Fibroblast of skin of abdomen (primary cell): ENCODE data around the gene PTPRD.
"Not testable (repeated sequence)": the region's sequence is repeated elsewhere in the genome, so short reads cannot be mapped to it uniquely, and the experiment has no call there.

ENCODE experiments used
- DNase-seq: peaks from one replicate; pipeline ENCODE4 v3.0.0-alpha.2; 2013

PTPRD gene

DNA sequence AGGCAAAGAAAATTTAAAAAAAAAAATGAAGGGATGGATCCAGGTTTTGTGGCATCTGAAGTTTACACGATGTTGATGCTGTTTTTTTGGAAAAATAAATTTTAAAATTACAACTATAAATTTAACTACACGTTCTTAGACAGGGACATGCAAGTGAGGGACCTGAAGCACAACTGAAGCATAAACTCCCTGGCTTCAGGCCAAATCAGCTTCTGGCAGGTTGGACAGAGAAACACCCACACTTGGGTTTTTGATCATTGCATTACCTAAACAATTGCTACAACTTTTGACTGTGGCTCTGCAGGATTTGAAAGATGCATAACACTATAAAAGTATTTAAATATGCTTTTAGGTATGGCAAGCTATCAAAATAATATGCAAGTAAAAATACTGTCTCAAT lies 1494.9 kb downstream of the PTPRD start:
- DNase-seq: no peak

DNA sequence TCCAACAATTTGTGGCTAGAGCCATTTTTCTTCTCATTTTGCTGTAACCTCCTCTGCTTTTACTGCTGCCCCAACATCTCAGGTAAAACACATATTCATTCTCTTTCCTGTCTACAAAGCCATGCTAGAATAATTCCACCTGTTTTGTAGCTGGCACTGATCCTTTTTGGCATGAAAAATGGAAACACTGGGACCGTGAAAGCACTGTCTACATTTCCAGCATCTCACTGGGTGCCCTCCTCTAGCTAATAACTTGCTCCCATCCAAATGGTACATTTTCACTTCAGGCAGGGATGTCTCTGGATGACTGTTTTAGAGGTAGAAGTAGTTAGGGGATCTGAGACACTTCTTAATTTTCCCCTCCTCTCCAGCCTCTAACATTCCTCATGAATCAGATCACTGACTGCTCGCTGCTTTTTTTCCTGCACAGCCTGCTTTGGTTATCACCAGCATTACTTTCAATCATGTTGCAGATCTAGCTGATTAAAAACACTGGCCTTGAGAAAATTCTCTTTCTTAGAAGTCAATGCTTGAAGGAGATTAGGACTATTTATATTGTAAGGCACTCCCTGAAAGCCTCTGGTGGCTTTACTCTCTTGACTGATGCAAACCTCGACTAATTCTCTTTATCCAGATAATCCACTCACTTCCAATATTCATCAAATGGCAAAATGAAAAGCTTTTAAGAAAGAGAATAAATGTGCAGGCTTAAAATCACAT lies 1500.6 kb downstream of the PTPRD start:
- DNase-seq: peak; percentile 12

- DNase-seq: no peak
Observed at GRCh38 chr9:9108641-9109040, 1504.2 kb downstream of the PTPRD start.

DNA sequence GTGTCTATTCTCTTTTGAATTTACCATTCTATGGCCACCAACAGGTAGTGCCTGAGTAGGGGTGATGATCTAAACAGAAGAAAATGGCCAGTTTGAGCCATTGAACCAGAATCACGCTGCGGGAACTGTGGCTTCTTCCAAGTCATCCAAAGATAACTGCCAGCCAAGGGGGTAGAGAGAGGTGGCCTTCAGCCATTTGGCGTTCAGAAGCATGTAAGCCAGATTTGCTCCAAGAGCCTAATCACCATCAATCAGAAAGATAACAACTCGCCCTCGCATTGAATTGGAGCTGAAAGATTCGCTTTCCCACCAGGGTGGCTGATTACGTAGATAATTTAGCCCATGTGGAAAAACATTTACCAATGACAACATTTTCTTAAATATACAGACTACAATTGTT lies 1510.5 kb downstream of the PTPRD start:
- DNase-seq: no peak

DNA sequence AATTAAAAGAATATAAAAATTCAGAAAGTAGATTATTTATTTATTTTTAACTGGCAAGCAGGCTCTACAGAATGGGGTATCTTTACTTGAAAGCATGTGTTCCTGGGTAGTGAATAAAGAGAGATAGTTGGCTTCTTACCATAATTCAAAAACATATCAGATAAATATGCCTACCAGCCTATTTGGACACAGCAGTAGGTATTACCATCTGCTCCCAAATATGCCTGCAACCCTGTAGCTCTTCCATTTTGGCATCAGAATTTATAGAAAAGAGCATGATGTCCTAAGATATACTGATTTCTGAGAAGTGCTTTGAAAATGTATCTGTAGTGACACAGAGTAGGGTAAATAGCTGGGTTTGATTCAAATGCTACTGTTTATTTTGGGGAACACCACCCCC lies 1512.7 kb downstream of the PTPRD start:
- no peak for DNase-seq

DNA sequence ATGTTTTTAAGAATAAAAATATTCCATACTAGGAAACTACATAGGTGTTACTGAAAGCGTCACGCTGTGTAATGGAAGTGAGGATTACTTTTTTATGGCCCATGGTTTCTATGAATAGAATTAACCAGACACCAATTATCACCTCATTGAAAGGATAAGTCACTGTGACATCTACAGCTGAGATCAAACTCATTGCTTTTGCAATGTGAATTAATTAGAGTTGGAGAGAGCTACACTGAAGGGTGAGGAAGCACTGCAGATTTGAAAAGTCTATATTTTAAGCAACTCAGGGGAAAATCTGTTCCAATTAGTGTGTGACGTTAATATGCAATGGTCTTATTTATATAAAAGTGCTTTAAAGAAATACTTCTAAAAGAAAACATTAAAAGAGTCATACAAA lies 1513.2 kb downstream of the PTPRD start:
- DNase-seq: no peak

GRCh38 chr9:9097254-9097653 lies 1515.5 kb downstream of the PTPRD start:
- not testable (repeated sequence) for DNase-seq

DNA sequence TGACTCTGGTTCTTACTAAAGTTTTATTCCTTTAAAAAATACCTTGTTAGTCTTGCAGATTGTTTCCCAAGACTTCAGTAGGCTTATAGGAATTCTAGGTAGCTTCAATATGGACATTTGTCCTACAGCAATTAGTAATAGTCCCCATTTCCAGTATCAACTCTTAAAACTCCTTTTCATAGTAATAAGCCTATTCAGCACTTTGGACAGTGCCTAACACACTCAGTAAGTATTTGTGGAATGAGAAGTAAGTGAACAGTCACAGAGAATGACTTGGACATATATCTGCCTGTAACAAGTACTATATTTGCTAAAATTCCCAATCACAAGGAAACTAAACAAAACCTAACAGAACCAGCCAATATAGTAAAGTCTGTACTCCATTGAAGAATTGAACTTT lies 1521.4 kb downstream of the PTPRD start:
- peak; percentile 5 for DNase-seq

DNA sequence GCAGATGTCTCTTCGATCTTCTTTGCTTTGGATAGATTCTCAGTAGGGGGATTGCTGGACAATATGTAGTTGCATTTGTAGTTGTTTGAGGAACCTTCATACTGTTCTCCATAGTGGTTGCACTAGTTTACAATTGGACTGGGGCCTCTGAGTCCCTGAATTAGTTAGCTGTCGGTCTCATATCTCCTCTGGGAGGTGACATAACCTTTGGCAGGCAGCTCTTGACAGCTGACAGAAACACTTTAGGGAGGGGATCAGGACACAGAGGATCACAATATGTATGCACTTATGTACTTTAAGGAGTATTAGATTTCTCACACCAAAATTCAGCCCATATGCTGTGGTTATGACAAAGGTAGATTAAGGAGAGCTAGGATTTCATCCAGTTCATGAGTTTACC lies 1533.3 kb downstream of the PTPRD start:
- no peak for DNase-seq

- DNase-seq: no peak
Observed at GRCh38 chr9:9078301-9078700, 1534.5 kb downstream of the PTPRD start.

DNA sequence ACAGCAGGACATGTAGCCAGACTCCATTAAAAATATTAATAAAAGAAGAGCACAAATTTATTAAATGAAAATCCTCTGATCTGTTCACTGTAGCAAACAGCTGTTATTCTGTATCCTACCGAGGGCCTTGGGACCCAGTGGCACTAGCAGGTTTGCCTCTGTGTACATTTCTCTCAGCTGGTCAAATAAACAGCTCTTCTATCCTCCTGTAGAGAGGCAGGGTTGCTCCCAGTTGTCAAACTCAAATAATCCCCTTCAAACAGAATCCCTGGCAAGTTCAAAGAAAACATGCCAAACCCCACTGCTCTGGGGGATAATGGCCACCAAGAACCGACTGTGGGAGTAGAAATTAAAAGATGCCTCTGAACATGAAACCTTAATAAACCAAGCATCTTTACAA lies 1551.2 kb downstream of the PTPRD start:
- DNase-seq: no peak

DNA sequence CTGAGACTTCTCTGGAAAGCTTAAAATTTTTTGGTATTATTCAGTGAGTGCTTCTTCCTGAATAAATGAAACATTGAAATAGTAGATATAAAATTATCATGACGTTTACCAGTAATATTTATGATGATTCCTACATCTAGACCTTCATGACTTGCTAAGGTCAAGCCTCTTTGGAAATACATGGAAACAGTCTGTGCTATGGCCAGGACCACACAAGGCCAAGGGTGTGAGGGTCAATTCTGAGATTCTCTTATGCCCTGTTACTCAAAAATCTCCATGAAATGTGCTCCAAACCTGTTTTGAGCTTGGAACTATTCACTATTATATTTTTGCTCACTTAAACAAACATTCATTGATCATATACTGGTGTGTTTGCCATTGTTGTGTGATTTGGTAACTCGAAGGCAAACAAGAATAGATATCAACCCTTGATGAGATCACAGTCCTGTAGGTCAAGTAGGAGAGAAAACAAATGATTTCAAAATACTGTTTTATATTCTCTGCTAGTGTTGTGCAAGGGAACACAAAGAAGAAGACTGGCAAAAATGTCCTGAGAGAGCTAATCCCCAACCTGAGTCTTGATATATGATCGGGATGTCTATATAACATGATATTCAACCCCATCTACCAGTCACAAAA lies 1558.3 kb downstream of the PTPRD start:
- DNase-seq: no peak

- DNase-seq: peak; percentile 9
Observed at GRCh38 chr9:9045572-9045971, 1567.2 kb downstream of the PTPRD start.

DNA sequence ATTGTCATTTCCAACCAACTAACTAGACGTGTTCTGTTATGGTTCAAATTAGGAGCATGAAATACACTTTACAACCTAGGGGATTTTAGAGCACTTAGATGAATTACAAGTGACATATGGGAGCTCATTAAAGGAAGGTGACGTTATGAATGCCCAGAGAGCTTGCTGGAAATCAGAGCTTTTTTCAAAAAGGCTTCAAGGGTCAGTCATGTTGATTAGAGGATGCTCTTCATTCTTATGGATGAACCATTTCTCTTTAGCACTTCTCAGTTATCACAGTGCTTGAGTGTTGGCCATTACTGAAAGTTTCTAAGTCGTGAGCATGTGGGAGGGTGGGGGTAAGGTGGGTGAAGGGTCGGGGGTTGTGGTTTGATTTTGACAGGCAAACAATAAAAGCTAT lies 1567.7 kb downstream of the PTPRD start:
- no peak for DNase-seq

DNA sequence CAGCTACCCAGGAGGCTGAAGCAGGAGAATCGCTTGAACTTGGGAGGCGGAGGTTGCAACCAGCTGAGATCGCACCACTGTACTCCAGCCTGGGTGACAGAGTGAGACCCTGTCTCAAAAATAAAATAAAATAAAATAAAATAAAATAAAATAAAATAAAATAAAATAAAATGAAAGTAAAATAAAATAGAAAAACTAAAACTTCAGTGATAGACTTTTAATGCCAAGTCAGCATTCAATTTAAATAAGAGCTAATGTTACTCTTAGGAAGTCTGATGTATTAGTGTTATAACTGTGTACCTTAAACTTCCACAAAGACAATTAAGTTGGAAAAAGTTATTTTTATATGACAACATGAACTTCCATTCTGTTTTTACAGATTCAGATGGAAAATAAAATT lies 1569.0 kb downstream of the PTPRD start:
- not testable (repeated sequence) for DNase-seq

- DNase-seq: no peak
Observed at GRCh38 chr9:9041756-9042155, 1571.0 kb downstream of the PTPRD start.

- DNase-seq: no peak
Observed at GRCh38 chr9:9033022-9033421, 1579.8 kb downstream of the PTPRD start.

GRCh38 chr9:9016597-9016996 lies 1596.2 kb downstream of the PTPRD start:
- no peak for DNase-seq

DNA sequence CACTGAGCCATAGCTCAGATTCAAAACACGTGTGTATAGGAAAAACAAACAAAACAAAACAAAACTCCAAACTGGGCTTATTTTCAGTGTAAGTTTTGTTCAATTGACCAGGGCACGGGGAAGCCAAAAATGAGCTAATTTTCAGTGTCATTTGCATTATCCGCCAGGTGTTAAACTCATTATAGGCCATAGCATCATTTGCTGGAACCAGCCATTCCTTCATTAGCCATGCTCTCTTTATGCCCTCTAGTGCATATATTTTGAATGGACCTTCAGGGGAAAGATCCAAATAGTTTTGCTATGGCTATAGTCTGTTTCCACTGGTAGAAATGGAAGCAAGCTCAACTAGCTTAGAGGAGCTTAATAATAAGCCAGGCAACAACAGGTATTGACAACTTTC lies 1608.0 kb downstream of the PTPRD start:
- no peak for DNase-seq

DNA sequence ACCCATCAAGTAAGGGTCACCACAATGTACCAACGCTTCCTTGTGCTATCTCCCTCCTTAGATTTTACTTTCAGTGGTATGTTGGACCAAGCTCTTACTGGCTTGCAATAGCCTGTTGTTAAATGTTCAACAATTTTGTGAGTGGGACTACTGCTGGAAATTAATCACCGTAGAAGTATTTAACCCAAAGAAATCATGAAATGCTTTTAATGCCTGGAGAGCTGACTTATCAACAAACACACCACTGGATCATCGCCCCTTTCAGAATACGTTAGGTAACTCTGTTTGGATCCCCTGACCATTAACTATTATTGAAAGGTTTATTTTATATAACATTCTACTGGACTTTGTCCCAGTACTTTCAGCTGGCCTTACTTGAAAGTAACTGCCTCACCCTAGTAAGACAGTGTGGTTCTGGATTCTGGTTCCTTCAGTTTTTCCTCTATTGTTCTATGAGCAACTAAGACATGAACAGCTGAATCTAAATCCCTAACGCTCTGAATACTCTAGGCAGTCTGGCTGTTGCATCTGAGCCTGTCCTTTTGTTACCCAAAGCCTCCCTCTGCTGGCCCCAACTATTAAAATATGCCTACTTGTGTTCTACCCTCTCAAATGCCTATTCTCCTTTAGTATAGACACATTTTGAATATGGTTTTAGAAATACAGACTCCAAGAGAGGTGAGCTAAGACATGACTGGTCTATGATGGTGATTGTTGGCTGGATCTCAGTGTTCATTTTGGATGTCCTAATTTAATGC lies 1609.8 kb downstream of the PTPRD start:
- DNase-seq: peak; percentile 58

DNA sequence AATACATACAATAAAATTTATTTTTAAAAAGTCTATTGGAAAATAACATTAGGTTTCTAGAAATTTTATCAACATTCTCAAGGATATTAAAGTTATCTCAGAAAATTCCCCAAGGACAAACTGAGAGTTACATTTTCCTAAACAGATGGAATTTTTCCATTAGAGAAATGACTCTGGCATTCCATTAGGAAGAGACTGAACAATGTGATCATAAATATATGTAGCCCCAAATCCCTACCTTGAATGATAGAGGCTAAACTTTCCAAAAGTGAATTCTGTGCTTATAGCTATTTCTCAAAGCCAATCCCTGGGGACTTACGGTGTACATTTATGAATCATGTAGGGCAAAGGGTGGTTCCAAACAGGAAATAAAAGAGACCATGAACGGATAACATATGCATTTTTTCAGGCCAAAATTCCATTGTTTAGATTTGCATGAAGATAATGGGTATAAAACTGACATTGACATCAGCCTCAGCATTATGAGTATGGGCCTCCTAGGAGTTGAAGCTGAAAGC lies 1632.2 kb downstream of the PTPRD start:
- DNase-seq: peak; percentile 70

DNA sequence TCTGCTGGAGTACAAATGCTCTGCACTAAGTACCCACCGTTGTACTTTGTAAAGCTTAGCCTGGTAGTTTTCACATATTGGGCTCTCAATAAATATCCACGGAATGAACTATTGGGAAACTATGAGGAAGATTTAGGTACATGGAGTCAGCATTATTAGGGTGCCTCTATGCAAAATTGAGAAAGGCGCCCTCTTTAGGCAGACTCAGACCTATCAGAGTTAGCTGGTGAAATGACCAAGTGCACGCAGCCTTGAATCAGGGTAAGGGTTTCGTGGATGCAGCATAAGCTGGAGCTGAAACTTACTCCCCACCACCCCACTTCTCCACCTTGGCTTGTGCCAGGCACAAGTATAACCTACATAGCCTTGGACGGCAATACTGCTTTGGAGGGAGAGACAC lies 1634.5 kb downstream of the PTPRD start:
- DNase-seq: no peak

GRCh38 chr9:8968350-8968749 lies 1644.5 kb downstream of the PTPRD start:
- not testable (repeated sequence) for DNase-seq

DNA sequence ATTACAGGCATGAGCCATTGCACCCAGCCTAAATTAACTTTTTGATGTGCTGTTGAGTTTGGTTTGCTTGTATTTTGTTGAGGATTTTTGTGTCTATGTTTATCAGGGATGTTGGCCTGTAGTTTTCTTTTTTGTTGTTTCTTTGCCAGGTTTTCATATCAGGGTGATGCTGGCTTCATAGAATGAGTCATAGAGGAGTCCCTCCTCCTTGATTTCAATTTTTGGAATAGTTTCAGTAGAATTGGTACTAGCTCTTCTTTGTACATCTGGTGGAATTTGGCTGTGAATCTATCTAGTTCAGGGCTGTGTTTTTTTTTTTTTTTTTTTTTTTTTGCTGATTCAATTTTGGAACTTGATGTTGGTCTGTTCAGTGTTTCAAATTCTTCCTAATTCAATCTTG lies 1648.9 kb downstream of the PTPRD start:
- peak; percentile 30 for DNase-seq
